SK-N-SH (cell line): ENCODE measurements around the gene RAB1A. TPM values are rescaled to one million over a fixed set of nuclear protein-coding genes. Genes with fewer than 3 reads are reported as not detected.
"Not testable (repeated sequence)": the region's sequence is repeated elsewhere in the genome, so short reads cannot be mapped to it uniquely, and the experiment has no call there.

Experiments used
- CTCF ChIA-PET: fragments of 300-600, 350-600 bp; formaldehyde crosslinking; extraction: SDS; loops from one replicate; lab custom pipeline; 2021; lab: Yijun Ruan, JAX
- POLR2A ChIA-PET: fragments of 350-600 bp; sonication (Branson Sonifier 250); formaldehyde crosslinking; extraction: SDS; loops from one replicate; lab custom pipeline; 2020; ENCODE audit warnings: antibody characterized with exemption, inconsistent platforms; lab: Yijun Ruan, JAX
- DNase-seq: peaks from one replicate; pipeline ENCODE4 v3.0.0; 2012
- H2AFZ ChIP-seq: fragments of 200-600 bp; sonication (generic); 2 replicates; pipeline ENCODE4 v1.8.1; 2016; ENCODE audit warnings: antibody characterized with exemption, mild to moderate bottlenecking, low read depth
- H3F3A ChIP-seq: fragments of 200-600 bp; sonication (generic); replicated peaks from 2 replicates; pipeline ENCODE3; 2016; ENCODE audit warnings: antibody characterized with exemption, mild to moderate bottlenecking; ENCODE audit not compliant: insufficient read depth
- H3K27ac ChIP-seq, 2 experiments: fragments of 200-500 bp in 1 of 2; fragments of 200-600 bp in 1 of 2; sonication (Bioruptor generic) in 1 of 2; sonication (generic), shearing (Covaris generic) in 1 of 2; 2 replicates each; pipeline versions ENCODE4 v1.5.1 to v1.6.1; 2014 to 2016; ENCODE audit warnings: low read depth in 2 of 2, inconsistent platforms in 1 of 2, low read length in 1 of 2, mild to moderate bottlenecking in 1 of 2, mixed read lengths in 1 of 2
- H3K27me3 ChIP-seq: fragments of 200-600 bp; sonication (generic), shearing (Covaris generic); 2 replicates; pipeline ENCODE4 v1.6.1; 2016; ENCODE audit warnings: mixed run types; ENCODE audit not compliant: insufficient read depth
- H3K36me3 ChIP-seq, 2 experiments: fragments of 200-500 bp in 1 of 2; fragments of 200-600 bp in 1 of 2; sonication (Bioruptor generic) in 1 of 2; sonication (generic) in 1 of 2; replicated peaks in 1 of 2; 2 replicates each; pipeline versions ENCODE3 to v1.5.1; 2014 to 2016; ENCODE audit warnings: low read length in 1 of 2, mild to moderate bottlenecking in 1 of 2; ENCODE audit not compliant: insufficient read depth in 2 of 2, control insufficient read depth in 1 of 2
- H3K4me1 ChIP-seq, 2 experiments: fragments of 200-500 bp in 1 of 2; fragments of 200-600 bp in 1 of 2; sonication (Bioruptor generic) in 1 of 2; sonication (generic), shearing (Covaris generic) in 1 of 2; 2 replicates each; pipeline versions ENCODE4 v1.5.1 to v1.6.1; 2014 to 2016; ENCODE audit warnings: low read depth in 1 of 2, low read length in 1 of 2, mixed run types in 1 of 2; ENCODE audit not compliant: insufficient read depth in 2 of 2, control insufficient read depth in 1 of 2
- H3K4me2 ChIP-seq: fragments of 200-600 bp; sonication (generic), shearing (Covaris generic); 2 replicates; pipeline ENCODE4 v1.6.1; 2017; ENCODE audit warnings: mixed run types
- H3K4me3 ChIP-seq, 2 experiments: fragments of 200-500 bp in 1 of 2; fragments of 200-600 bp in 1 of 2; sonication (Bioruptor generic) in 1 of 2; sonication (generic), shearing (Covaris generic) in 1 of 2; 2 replicates each; pipeline versions ENCODE4 v1.5.1 to v1.8.1; 2014 to 2016; ENCODE audit warnings: low read depth in 2 of 2, inconsistent platforms in 1 of 2, low read length in 1 of 2, mild to moderate bottlenecking in 1 of 2, mixed read lengths in 1 of 2, moderate library complexity in 1 of 2
- H3K79me2 ChIP-seq: fragments of 200-600 bp; sonication (generic); 2 replicates; pipeline ENCODE4 v1.8.1; 2017; ENCODE audit warnings: mild to moderate bottlenecking; ENCODE audit not compliant: insufficient read depth
- H3K9ac ChIP-seq: fragments of 200-600 bp; sonication (generic); 2 replicates; pipeline ENCODE4 v1.6.1; 2017; ENCODE audit warnings: mixed run types
- H3K9me2 ChIP-seq: fragments of 200-600 bp; sonication (generic); 2 replicates; pipeline ENCODE4 v1.6.1; 2017; ENCODE audit warnings: mixed run types
- H3K9me3 ChIP-seq: fragments of 200-600 bp; sonication (generic); 2 replicates; pipeline ENCODE4 v1.6.1; 2017; ENCODE audit warnings: mixed run types, mild to moderate bottlenecking, moderate library complexity
- H4K20me1 ChIP-seq: fragments of 200-600 bp; sonication (generic); 2 replicates; pipeline ENCODE4 v1.6.1; 2017; ENCODE audit warnings: mild to moderate bottlenecking, mixed run types; ENCODE audit not compliant: insufficient read depth
- FOXJ3 ChIP-seq: sonication (generic); formaldehyde crosslinking; IDR thresholded peaks from 2 replicates; pipeline ENCODE4 v1.5.1; 2020; ENCODE audit warnings: mild to moderate bottlenecking, missing genetic modification reagents
- MXI1 ChIP-seq: IDR thresholded peaks from 2 replicates; pipeline ENCODE4 v1.6.1; 2012; ENCODE audit warnings: mild to moderate bottlenecking, low read depth, low read length, improper control_type of control experiment
- NFIC ChIP-seq: IDR thresholded peaks from 2 replicates; pipeline ENCODE4 v1.4.0; 2012; ENCODE audit warnings: borderline replicate concordance
- RAD21 ChIP-seq: IDR thresholded peaks from 2 replicates; pipeline ENCODE4 v1.6.1; 2012; ENCODE audit warnings: mild to moderate bottlenecking, low read length
- REST ChIP-seq: IDR thresholded peaks from 2 replicates; pipeline ENCODE4 v1.6.1; 2012; ENCODE audit warnings: mild to moderate bottlenecking, low read depth, low read length, moderate library complexity
- RXRA ChIP-seq: IDR thresholded peaks from 2 replicates; pipeline ENCODE4 v1.4.0; 2012; ENCODE audit warnings: low read depth, mild to moderate bottlenecking, borderline replicate concordance
- TAF1 ChIP-seq: IDR thresholded peaks from 2 replicates; pipeline ENCODE4 v1.6.1; 2012; ENCODE audit warnings: low read depth, mild to moderate bottlenecking, low read length, moderate library complexity, borderline replicate concordance
- YY1 ChIP-seq: IDR thresholded peaks from 2 replicates; pipeline ENCODE4 v1.4.0; 2012; ENCODE audit warnings: low read depth, mild to moderate bottlenecking
- WGBS: methylation state at CpG from one replicate; pipeline ENCODE4 v1.1.6; 2017; ENCODE audit warnings: low lambda C conversion rate; 5-methylcytosine and 5-hydroxymethylcytosine counted together
- polyA plus RNA-seq, 3 experiments: library from polyadenylated mRNA; depleted of rRNA; stranded (reverse); fragments of >200 nt; gene quantifications; 2 replicates each; pipeline ENCODE4 v1.2.3, GENCODE V29; 2012

The RAB1A gene
- polyA plus RNA-seq, 1 of the 3 experiments (the other 2 are of a cell fraction), result 113 TPM

GRCh38 chr2:65133626-65134025, 3.7 kb upstream of the RAB1A start:
- peaks cover 7% of the 10 kb centered on the region for H4K20me1 ChIP-seq
- H3K79me2 ChIP-seq, result peaks cover 13% of the 10 kb centered on the region
- H3K4me2 ChIP-seq, result no peak overlapping the region
- no peaks in the 10 kb centered on the region for H3K27me3 ChIP-seq
- ChIA-PET CTCF (interaction anchor here (0.9 kb wide), 1 partner anchor 53 kb away, joined by 3 read pairs; no protein-coding TSS in a partner anchor), POLR2A (interaction anchor here (0.8 kb wide), 1 partner anchor 77 kb away, joined by 3 read pairs; the partner anchor contains the start of gene CEP68)
- no peak overlapping the region for H3K27ac ChIP-seq
- H3K4me1 ChIP-seq, result peaks cover 0 to 6% of the 10 kb centered on the region in 2 experiments; a peak in 2 of 4 replicates
- no peak overlapping the region for H3K9ac ChIP-seq
- H3F3A ChIP-seq, result peaks cover 6% of the 10 kb centered on the region
- WGBS, result 76% methylated on average over 4 of the region's 4 CpGs
- no peak for TF ChIP-seq MXI1
- TF ChIP-seq REST, result no peak
- no peak for TF ChIP-seq RAD21
- TF ChIP-seq TAF1, result no peak
- TF ChIP-seq NFIC, result no peak
- no peak for TF ChIP-seq YY1
- no peak for TF ChIP-seq RXRA
- no peak for TF ChIP-seq FOXJ3 (CRISPR knock-in tag)
- no peaks in the 10 kb centered on the region for H3K36me3 ChIP-seq
- H2AFZ ChIP-seq, result no peak overlapping the region
- DNase-seq, result no peak
- no peaks in the 10 kb centered on the region for H3K9me3 ChIP-seq
- H3K4me3 ChIP-seq, result no peak overlapping the region
- H3K9me2 ChIP-seq, result no peaks in the 10 kb centered on the region

- H3F3A ChIP-seq, H3K27me3 ChIP-seq, H3K4me3 ChIP-seq, H3K9me2 ChIP-seq, H3K4me2 ChIP-seq, DNase-seq, H3K9me3 ChIP-seq, H3K36me3 ChIP-seq, H3K27ac ChIP-seq, H3K4me1 ChIP-seq, H3K9ac ChIP-seq, POLR2A ChIA-PET, H2AFZ ChIP-seq: not testable (repeated sequence)
- CTCF ChIA-PET, result interaction anchor here (0.6 to 0.9 kb wide), 2 partner anchors 54 to 70 kb away, joined by 3 read pairs; no protein-coding TSS in a partner anchor
- peaks cover 14% of the 10 kb centered on the region for H4K20me1 ChIP-seq
- peaks cover 20% of the 10 kb centered on the region for H3K79me2 ChIP-seq
- 89% methylated on average over 15 of the region's 15 CpGs for WGBS
These were observed 3.0 kb upstream of the RAB1A start for GRCh38 chr2:65132930-65133329.
